ENCODE results near the gene TMEM145.

Gene TMEM145

DNA sequence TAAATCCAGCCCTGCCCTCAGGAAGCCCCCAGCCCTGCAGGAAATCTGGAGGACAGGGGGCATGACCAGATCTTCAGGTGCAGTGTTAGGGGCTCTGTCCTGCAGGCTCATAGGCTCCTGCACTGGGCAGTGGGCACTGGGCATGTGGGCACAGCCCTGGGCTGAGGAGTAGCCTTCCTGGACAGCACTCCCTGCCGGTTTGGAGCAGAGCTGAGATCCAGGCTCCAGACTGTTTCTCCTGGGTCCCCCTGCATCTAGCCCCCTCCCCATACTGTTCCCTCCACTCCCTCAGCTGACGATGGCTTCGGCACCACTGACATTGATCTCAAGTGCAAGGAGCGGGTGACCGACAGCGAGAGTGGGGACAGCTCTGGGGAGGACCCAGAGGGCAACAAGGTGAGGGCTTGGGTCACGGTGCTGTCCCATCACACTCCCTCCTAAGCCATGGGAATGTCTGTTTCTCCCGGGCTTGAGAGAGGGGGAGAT is 23.5 kb upstream of the TMEM145 start:
- DNase-seq (ENCODE audit: low spot score) = no peak

GRCh38 chr19:42290136-42290522 is 23.0 kb upstream of the TMEM145 start:
- DNase-seq (ENCODE audit: low spot score) = no peak

DNA sequence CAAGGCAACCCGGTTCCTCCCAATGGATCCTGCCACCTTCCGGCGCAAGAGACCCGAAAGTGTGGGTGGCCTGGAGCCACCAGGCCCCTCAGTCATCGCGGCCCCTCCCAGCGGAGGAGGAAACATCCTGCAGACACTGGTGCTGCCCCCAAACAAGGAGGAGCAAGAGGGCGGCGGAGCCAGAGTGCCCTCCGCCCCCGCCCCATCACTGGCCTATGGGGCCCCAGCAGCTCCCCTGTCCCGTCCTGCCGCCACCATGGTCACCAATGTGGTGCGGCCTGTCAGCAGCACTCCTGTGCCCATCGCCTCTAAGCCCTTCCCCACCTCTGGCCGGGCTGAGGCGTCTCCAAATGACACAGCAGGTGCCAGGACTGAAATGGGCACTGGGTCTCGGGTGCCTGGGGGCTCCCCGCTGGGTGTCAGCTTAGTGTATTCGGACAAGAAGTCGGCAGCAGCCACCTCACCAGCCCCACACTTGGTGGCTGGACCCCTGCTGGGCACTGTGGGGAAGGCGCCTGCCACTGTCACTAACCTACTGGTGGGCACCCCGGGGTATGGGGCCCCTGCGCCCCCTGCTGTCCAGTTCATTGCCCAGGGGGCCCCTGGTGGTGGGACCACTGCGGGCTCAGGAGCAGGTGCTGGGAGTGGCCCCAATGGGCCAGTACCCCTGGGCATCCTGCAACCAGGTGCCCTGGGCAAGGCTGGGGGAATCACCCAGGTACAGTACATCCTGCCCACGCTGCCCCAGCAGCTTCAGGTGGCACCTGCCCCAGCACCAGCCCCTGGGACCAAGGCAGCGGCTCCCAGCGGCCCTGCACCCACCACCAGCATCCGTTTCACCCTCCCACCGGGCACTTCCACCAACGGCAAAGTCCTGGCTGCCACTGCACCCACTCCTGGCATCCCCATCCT is 22.3 kb upstream of the TMEM145 start:
- DNase-seq (ENCODE audit: low spot score) = no peak

DNA sequence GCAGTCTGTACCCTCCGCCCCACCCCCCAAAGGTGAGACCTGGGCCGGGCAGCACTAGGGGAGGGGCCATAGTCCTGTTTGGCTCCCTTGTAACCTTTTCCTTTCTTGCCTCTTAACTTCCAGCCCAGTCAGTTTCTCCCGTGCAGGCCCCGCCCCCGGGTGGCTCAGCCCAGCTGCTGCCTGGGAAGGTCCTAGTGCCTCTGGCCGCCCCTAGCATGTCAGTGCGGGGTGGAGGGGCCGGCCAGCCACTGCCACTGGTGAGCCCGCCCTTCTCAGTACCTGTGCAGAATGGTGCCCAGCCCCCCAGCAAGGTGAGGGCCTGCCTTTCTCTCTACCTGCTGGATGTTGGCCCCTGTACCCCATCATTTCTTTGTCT is 21.7 kb upstream of the TMEM145 start:
- DNase-seq (ENCODE audit: low spot score) = no peak

- no peak for DNase-seq (ENCODE audit: low spot score)
Observed at GRCh38 chr19:42292042-42292960, 20.8 kb upstream of the TMEM145 start.

DNA sequence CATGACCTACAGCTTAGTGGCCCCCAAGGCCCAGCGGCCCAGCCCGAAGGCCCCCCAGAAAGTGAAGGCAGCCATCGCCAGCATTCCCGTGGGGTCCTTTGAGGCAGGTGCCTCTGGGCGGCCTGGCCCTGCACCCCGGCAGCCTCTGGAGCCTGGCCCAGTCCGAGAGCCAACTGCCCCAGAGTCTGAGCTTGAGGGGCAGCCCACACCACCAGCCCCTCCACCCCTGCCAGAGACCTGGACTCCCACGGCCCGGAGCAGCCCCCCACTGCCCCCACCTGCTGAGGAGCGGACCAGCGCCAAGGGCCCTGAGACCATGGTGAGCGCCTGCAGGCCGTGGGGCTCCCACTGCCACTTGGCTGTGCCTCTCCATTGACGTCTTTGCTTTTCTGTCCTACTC is 20.1 kb upstream of the TMEM145 start:
- no peak for DNase-seq (ENCODE audit: low spot score)

DNA sequence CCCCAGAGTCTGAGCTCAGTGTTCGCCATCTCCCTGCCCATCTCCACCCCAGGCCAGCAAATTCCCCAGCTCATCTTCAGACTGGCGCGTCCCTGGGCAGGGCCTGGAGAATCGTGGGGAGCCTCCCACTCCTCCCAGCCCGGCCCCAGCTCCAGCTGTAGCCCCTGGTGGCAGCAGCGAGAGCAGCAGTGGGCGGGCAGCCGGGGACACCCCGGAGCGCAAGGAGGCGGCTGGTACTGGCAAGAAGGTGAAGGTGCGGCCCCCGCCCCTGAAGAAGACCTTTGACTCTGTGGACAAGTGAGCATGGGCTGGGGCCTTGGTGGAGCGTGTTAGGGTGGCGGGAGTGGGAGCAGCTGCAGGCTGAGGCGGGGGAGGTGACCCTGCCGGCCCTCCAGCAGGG is 19.6 kb upstream of the TMEM145 start:
- DNase-seq (ENCODE audit: low spot score) = no peak

DNA sequence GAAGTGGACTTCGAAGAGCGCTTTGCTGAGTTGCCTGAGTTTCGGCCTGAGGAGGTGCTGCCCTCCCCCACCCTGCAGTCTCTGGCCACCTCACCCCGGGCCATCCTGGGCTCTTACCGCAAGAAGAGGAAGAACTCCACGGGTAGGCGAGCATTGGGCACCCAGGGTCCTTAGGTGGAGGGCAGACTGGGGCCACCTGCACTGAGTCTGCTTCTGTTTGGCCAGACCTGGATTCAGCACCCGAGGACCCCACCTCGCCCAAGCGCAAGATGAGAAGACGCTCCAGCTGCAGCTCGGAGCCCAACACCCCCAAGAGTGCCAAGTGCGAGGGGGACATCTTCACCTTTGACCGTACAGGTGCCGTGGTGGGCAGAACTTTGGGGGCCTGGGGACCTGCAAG is 19.2 kb upstream of the TMEM145 start:
- DNase-seq (ENCODE audit: low spot score) = no peak

DNA sequence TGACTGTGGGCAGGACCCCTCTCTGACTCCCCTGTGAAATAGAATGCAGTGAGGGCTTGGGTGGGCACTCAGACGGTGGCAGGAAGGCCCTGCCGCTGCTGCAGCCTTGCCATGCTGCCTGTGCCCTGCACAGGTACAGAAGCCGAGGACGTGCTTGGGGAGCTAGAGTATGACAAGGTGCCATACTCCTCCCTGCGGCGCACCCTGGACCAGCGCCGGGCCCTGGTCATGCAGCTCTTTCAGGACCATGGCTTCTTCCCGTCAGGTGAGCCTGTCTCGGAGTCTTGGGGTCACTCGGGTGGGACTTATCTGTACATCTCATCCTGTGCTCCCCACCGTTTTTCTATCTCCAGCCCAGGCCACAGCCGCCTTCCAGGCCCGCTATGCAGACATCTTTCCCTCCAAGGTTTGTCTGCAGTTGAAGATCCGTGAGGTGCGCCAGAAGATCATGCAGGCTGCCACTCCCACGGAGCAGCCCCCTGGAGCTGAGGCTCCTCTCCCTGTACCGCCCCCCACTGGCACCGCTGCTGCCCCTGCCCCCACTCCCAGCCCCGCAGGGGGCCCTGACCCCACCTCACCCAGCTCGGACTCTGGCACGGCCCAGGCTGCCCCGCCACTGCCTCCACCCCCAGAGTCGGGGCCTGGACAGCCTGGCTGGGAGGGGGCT is 18.5 kb upstream of the TMEM145 start:
- no peak for DNase-seq (ENCODE audit: low spot score)

DNA sequence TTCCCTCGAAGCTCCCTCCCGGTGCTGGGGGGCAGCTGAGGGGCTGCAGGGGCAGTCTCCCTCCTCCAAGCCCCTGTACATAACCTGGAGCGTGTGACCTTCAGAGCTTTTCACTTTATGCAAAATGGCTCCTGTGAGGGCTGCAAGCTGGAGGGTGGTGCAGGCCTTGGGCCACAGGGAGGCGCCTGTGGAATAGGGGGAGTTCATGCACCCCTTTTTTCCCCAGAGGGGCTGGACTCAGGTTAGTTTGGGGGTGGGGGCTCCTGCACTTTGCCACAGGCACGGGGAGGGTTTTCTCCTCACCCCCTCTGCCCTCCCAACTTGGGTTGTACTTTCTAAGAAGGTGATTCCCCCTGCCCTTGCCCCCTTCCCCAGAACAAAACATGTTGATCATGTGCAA is 17.8 kb upstream of the TMEM145 start:
- DNase-seq (ENCODE audit: low spot score) = no peak

DNA sequence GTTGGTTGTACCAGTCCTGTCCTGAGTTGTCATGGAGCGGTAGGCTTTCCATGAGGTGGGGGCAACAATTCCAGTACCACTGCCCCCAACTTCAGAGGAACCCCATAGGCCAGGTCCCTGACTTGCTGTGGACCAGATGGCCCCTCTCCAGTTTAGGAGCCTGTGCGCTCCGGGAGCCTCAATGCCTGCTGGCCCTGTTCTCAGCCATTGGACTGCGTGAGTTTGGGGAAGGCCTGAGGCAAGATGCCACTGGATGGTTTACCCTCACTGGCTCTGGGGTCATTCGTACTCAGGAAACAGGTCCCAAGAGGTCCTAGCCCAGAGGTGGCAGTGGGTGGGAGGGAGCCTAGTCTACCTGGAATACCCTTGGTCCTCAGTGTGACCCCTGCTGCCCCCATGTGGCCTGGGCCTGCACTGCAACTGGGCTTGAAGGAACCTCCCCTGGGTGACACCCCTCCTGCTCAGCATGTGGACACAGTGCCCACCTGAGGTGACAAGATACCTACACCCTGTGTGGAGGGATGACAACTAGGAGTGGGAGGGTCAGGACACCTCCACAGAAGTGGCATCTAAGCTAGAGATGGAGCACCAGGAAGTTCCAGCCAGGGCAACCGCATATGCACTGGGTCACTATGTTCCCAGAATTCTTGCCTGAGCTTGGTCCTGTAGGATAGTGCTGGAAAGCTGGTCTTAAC is 17.1 kb upstream of the TMEM145 start:
- peak; percentile 75 for DNase-seq (ENCODE audit: low spot score)

- no peak for DNase-seq (ENCODE audit: low spot score)
Observed at GRCh38 chr19:42297039-42297438, 16.1 kb upstream of the TMEM145 start.

- DNase-seq (ENCODE audit: low spot score) = no peak
Observed at GRCh38 chr19:42301646-42302203, 11.4 kb upstream of the TMEM145 start, which contains the start of gene PRR19. TSS of gene PRR19 (plus strand) at chr19:42302132. CDS start at chr19:42309585, 7,453 bp downstream.

- no peak for DNase-seq (ENCODE audit: low spot score)
Observed at GRCh38 chr19:42303101-42303464, 10.0 kb upstream of the TMEM145 start.

- no peak for DNase-seq (ENCODE audit: low spot score)
Observed at GRCh38 chr19:42303876-42304275, 9.2 kb upstream of the TMEM145 start.

GRCh38 chr19:42306646-42307045 is 6.5 kb upstream of the TMEM145 start:
- DNase-seq (ENCODE audit: low spot score) = no peak

DNA sequence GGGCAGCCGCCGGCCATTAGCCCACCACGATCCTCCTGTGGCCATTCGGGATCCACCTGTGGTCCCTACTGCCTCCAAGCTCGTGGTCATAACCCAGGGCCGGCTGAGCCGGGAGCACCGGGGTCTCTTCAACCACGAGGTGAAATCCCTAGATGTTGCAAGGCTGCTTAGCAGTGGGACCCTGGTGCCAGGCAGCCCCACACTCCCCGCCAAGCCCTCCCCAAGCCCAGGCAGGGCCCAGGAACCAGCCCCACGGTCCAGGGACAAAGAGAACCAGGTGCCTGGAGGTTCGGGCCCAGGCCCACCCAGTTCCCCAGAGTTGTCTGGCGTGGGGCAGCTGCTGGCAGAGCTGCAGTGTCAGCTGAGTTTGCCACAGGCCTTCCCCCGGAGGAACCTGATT is 3.4 kb upstream of the TMEM145 start:
- no peak for DNase-seq (ENCODE audit: low spot score)

- no peak for DNase-seq (ENCODE audit: low spot score)
Observed at GRCh38 chr19:42311657-42312056, 1.5 kb upstream of the TMEM145 start.

GRCh38 chr19:42312370-42312769 is 739 bp upstream of the TMEM145 start:
- no peak for DNase-seq (ENCODE audit: low spot score)

- DNase-seq (ENCODE audit: low spot score) = no peak
Observed at GRCh38 chr19:42313840-42314755, 989 bp downstream of the TMEM145 start.
